GOT3 (cell line): ENCODE measurements around the gene MEF2D.
A peak's percentile ranks its signal among the peaks of the same experiment; 100 is the strongest.

Experiments
- DNase-seq: peaks from one replicate; lab custom pipeline; 2025; ENCODE audit warnings: mixed read lengths; lab: John Stamatoyannopoulos, UW

Gene MEF2D

GRCh38 chr1:156524481-156524869 is 23.9 kb upstream of the MEF2D start:
- no peak for DNase-seq

GRCh38 chr1:156523801-156524480 is 23.4 kb upstream of the MEF2D start:
- DNase-seq = no peak

DNA sequence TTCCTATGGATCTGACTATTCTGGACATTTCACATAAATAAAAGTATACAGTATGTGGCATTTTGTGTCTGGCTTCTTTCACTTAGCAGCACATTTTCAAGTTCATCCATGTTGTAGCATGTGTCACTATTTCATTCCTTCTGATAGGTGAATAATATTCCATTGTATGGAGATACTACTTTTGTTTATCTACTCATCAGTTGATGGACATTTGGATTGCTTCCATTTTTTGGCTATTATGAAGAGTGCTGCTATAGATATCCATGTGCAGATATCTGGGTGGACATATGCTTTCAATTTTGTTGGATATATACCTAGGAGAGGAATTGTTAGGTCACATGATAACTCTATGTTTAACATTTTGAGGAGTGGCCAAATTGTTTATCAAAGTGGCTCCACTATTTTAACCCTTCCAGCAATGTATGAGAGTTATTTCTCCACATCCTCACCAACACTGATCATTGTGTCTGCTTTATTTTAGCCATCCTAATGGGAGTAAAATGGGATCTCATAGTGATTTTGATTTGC is 21.9 kb upstream of the MEF2D start:
- DNase-seq = no peak

GRCh38 chr1:156517748-156518147 is 17.2 kb upstream of the MEF2D start:
- DNase-seq = no peak

DNA sequence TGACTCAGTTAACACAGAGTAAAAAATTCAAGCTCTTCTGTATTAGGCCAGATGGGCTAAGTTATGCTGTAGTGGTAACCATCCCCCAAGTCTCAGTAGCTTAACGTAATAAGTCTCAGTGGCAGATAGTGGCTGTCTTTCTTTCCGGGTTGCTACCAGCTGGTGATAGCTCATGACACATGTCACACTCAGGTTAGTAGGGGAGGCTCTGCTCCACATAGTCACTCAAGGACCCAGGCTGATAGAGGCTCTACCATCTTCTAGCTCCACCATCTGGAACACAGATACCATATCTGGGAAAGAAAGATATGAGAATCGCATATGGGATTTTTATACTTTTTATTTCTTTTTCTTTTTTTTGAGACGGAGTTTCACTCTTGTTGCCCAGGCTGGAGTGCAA is 16.2 kb upstream of the MEF2D start:
- DNase-seq = no peak

DNA sequence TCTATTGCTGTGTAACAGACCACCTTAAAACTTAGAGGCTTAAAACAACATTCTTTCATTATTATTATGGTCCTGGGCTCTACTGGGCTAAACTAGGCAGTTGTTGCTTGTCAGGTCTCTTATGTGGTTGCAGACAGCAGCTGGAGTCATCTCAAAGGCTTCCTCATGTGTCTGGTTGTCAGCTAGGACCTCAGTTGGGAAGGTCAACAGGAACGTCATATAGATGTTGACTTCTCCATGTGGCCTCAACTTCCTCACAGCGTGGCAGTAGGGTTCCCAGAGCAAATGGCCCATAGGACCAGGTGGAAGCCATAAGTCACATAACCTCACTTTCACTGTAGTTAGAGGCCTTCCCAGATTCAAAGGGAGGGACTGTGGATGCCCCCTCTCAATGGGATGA is 15.4 kb upstream of the MEF2D start:
- DNase-seq = no peak

GRCh38 chr1:156513185-156513584 is 12.6 kb upstream of the MEF2D start:
- no peak for DNase-seq

GRCh38 chr1:156511644-156512043 is 11.1 kb upstream of the MEF2D start:
- DNase-seq = no peak

- no peak for DNase-seq
These were observed 10.1 kb upstream of the MEF2D start for GRCh38 chr1:156510709-156511108.

- DNase-seq = no peak
These were observed 9.0 kb upstream of the MEF2D start for GRCh38 chr1:156509424-156510034.

DNA sequence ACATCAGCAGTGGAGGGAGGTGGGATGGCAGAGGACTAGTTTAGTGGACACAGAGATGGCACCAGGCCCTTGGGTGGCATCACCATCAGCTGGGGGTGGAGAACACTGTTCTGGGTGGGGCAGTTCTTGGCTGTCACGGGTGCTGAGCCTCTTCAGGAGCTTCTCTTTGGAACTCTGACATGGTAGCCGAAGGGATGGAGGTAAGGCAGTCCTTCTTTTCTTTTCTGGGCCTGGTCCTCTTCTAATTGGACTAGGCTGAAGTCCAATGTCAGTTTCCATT is 8.3 kb upstream of the MEF2D start:
- DNase-seq = no peak

DNA sequence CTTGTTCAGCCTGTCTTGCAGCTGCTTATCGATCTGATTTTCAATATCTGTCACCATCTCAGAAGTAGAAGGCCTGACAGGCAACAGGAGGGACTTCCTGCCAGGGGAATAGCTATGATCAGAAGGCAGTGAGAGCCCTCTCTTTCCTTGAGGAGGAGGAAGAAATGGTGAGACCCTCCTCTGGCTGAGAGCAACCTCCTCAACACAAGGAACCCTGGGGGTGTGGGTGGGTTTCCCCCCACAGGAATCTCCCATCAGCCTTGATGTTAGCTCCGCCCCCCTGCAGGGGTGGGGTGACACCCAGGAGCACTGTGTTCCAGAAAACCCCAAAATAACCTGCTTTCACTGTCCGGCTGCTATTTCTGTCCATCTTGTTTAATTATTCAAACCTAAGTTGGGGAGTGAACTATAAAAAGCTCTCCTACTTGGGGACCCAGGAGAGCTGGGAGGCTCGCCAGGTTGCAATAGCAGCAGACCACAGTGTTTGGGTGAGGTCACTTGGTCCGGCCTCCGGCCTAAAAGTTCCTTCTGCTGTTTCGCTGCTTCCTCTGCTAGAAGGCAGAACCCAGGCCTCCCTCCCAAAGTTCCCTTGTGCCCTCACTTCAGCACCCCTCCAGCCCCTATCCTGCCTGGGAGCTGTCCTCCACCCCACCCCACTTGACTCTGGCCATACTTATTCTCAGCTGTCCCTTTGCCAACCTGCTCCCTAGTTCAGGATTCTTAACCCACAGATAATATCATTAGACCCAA is 7.8 kb upstream of the MEF2D start:
- DNase-seq = peak; percentile 35

- no peak for DNase-seq
These were observed 5.9 kb upstream of the MEF2D start for GRCh38 chr1:156506450-156506849.

GRCh38 chr1:156505679-156506298 is 5.2 kb upstream of the MEF2D start:
- no peak for DNase-seq

GRCh38 chr1:156504821-156505678 is 4.5 kb upstream of the MEF2D start:
- peak; percentile 86 for DNase-seq

GRCh38 chr1:156504438-156504813 is 3.9 kb upstream of the MEF2D start:
- DNase-seq = no peak

DNA sequence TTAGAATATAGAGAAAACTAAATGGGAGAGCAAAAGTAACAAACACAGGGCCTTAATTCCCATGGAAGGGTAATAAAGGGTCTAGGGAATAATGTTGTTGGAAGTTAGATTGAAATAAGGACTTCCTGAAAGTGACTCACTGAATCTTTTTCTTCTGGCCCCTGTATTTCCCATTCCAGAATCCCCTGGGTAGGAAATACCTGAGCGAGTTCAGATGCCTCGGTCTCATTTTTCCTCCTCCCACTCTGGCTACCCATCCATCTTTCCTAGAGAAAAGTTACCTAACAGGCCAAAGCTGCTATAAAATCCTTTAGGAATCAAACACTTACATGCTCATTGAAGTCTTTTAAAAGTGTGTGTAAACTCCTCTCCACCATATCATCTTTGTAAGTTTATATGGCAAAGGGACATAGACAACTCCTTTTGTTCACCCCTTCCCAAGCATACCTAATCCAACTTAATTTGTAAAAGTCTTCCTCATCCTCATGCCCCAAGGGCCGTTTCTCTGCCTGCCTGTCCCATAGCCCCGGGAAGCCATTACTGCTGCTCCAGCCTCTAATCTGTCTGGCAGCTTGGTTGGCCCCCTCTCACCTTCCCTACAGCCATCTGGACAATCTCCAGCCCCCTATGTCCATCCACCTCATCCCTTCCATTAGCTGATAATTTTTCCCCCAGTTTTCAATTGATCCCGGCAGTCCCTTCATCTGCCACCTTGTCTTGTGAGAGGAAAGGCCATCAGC is 3.3 kb upstream of the MEF2D start:
- no peak for DNase-seq

DNA sequence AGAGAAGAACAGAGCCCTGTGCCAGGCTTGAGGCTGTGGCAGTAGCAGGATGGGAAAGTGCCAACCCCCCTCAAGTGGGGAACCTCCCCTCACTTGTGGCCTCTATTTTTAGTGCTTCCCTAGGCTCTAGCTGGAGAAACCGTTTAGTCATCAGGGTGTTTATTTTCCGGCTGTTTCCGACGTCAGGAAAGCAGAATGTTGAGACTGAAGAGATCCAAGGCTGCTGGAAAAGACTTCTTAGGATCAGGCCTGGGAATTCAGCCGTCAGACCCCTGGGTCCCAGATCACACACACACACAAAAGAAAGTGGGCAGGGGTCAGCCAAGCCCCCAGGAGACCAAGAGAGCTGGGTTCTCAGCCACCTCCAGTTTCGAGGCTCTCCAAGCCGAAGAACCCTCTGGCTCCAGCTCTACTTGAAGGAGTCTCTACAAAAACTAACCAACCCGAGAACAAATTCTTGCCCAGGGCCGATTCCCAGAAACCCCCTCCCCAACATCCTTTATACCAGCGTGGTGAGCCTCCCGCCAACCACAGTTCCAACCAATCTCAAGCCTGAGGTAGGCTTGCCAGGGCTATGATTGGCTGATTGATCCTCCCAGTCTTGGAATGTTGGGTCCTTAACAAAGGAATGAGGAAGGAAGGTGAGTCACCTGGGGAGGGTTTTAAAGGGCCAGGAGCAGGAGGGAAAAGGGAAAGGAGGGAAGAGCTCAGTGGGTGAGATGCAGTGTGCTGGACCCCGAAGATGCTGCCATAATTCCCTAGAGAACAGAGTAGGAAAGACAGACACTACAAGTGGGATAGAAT is 2.5 kb upstream of the MEF2D start:
- peak; percentile 47 for DNase-seq

GRCh38 chr1:156502391-156502893 is 1.9 kb upstream of the MEF2D start:
- DNase-seq = no peak
